ENCODE results near the gene NTN5.
A peak's percentile ranks its signal among the peaks of the same experiment; 100 is the strongest.
"Not testable (repeated sequence)": the region's sequence is repeated elsewhere in the genome, so short reads cannot be mapped to it uniquely, and the experiment has no call there.

Gene NTN5

DNA sequence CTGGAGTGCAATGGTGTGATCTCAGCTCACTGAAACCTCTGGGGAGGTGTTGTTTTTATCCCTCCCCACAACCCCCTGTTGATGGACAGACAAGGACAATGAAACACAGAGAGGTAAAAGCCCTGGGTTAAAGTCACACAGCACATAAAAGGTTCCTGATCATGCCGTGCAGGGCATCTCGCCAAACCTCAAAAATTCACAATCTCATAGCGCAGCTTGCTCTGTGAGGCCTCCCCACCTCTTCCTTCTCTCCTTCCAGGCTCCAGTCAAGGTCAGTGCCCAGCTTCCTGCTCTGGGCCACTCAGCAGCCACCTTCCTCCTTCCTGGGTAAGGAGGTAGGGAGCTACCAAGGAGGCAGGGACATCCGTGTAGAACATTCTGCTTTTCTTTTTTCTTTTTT, 25.2 kb upstream of the NTN5 start:
- DNase-seq (ENCODE audit: low read depth) = peak; percentile 52

DNA sequence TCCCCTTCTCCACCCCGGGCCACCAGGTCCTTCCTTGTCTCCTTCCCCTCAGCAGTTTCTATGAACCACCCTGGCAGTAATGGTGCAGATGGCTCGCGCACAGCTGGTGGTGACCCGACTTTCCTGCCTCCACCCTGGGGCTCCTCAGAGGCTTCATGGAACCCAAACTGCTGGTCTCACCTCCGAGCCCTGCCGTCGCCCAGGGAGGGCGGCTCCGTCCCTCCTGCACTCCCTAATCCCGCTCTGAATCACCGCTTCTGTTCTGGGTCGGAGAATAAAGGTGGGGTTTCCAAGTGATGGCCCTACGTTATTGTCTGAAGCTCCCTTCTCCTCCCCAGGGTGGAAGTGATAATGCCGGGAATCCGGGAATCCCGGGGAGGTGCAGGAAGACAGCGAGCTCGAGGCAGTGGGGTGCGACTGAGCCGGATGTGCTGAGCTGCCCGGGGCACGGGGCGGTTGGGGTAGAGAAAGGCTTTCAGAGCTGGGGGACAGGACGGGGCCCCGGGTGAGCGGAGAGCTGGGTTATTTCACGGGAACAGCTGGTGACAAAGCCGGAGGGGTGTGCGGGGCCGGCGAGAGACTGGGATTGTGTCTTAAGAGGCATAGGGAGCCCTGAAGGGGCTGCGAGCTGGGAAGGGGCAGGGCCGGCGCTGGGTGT, 23.7 kb upstream of the NTN5 start:
- no peak for DNase-seq (ENCODE audit: low read depth)

DNA sequence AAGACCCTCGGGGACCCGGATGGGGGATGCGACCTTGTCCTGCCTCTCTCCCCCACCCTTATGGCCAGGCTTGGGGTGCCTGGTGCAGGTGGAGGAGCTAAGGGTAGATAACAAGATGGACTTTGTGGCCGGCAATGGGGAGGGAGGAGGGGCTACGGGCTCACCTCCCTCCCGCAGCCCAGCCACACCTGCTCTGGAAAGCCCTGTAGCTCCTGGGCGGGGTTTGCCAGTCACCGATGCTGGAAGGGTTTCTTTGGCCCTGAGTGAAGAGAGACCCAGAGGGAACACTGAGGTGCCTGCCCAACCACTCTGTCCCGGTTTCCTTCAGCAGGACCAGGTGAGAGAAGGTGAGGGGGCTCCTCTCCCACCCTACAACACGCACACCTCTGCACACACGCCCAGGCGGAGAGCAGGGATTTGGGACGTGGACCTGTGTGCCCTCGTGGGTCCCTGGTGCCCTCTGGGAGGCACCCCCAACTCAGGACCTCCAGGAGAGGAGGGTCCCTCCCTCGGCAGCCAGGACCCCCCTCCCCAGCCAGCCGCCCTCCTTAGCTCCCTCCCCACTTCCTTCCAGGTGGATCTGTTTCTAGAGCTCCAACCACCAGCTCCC, 23.0 kb upstream of the NTN5 start, which contains the start of gene FUT2:
Gene FUT2 (plus strand): TSS at position 229 of the 610 bp plus-strand sequence. CDS start 6,986 bp downstream, outside the sequence.
- no peak for DNase-seq (ENCODE audit: low read depth)

DNA sequence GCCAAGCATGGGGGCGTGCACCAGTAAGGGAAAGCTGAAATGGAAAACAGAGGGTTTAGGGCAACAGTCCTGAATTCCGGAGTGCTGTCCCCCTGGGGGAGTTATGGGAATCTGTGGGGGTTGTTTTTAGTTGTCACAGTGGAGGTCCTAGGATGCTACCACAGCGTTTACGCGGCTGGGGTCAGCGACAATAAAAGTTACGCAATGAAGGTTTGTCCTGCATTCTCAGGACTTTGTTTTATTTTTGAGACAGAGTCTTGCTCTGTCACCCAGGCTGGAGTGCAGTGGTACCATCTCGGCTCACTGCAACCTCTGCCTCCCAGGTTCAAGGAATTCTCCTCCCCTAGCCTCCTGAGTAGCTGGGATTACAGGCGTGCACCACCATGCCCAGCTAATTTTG, 20.8 kb upstream of the NTN5 start:
- DNase-seq (ENCODE audit: low read depth) = not testable (repeated sequence)

DNA sequence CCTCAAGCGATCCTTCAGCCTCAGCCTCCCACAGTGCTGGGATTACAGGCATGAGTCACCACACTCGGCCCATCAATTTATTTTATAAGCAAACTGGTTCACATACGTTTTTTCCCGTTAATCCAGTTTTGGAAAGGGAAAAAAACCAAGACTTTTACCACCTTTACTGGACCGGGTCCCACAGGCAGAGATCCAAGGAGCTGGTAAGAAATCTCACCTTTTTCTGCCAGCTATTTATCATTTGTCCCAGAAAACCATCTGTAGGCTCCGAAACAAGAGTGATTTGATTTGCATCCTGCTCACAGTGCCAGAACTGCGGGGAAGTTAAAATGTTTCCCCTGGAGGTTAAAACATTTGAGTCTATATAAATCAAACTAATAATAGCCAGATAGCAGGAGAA, 16.6 kb upstream of the NTN5 start:
- DNase-seq (ENCODE audit: low read depth) = no peak

DNA sequence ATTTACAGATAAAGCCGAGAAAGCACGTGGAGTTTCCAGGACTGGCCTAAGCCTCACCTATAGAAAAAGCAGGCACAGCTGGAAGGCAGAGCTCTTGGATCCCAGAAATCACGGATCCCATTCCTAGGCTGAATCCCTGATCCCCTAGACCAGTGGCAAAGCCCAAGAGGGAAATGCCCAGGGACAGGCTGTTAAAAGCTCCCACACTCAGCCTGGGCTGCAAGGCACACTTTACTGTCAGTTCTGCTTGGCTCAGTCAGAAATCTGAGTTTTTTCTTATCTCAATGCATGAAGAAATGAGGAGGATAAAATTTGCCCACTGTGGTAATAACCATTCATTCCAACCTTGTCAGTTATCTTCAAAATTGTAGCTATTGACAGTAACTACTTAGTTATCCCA, 15.0 kb upstream of the NTN5 start:
- DNase-seq (ENCODE audit: low read depth) = no peak

DNA sequence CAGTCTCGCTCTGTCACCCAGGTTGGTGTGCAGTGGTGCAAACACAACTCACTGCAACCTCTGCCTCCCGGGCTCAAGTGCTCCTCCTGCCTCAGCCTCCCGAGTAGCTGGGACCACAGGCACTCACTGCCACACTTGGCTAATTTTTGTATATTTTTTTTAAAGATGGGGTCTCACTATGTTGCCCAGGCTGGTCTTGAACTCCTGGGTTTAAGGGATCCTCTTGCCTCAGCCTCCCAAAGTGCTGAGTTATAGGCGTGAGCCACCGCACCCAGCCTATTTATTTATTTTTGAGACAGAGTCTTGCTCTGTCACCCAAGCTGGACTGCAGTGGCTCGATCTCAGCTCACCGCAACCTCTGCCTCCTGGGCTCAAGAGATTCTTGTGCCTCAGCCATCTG, 13.8 kb upstream of the NTN5 start:
- DNase-seq (ENCODE audit: low read depth) = not testable (repeated sequence)

DNA sequence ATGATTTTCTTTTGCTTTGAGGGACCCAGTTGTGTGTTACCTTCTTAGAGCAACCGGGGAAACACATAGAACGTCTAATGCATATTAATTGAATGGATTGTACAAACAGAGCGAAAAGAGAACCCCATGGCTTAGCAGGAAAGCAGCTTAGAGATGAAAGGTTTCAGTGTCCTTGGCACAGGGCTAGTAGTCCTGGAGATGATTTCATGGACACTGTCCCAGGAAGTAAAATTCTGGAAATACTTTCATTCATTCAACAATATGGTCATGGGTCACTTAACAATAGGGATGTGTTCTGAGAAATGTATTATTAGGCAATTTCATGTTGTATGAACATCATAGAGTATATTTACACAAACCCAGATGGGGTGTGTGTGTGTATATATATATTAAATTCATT, 13.3 kb upstream of the NTN5 start:
- DNase-seq (ENCODE audit: low read depth) = no peak

DNA sequence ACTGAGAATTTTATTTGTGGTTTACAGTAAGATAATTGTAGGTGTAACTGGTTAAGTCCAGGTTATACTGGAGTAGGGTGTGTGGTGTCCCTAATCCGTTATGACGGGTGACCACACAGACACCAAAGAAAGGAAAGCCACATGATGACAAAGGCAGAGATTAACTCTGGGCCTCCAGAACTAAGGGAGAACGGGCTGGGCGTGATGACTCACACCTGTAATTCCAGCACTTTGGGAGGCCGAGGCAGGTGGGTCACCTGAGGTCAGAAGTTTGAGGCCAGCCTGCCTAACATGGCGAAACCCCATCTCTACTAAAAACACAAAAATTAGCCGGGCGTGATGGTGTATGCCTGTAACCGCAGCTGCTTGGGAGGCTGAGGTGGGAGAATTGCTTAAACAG, 12.8 kb upstream of the NTN5 start:
- no peak for DNase-seq (ENCODE audit: low read depth)

DNA sequence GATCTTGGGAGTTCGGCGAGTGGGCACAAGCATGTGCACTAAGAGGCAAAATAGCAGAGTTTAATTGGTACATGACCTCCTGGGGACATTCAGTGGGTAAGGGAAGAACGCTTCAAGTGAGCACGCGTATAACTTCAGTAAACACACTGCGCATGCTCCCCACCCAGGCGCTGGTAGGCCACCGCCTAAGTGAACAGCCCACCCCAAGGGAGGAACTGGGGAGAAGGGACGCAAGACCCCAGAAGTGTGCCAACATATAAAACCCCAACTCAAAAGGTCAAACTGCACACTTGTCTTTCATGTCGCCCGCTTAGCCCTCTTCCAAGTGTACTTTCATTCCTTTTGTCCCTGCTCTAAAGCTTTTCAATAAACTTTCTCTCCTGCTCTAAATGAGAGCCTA, 10.5 kb upstream of the NTN5 start:
- DNase-seq (ENCODE audit: low read depth) = no peak

DNA sequence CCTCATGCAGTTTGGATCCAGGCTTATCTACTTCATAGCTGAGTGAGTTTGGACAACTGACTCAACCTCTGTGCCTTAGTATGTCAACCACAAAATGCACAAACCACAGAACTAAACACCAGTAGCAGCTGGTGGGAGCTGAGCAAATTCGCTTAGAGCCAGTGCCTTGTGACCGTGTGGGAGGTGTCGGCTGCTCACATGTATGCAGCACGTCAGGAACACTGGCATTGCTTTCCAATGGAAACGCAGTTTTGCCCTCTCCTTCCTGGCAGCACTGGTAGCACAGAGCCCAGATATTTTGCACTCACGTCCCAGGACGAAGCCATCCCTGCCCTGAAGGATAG, 8.3 kb upstream of the NTN5 start:
- no peak for DNase-seq (ENCODE audit: low read depth)

DNA sequence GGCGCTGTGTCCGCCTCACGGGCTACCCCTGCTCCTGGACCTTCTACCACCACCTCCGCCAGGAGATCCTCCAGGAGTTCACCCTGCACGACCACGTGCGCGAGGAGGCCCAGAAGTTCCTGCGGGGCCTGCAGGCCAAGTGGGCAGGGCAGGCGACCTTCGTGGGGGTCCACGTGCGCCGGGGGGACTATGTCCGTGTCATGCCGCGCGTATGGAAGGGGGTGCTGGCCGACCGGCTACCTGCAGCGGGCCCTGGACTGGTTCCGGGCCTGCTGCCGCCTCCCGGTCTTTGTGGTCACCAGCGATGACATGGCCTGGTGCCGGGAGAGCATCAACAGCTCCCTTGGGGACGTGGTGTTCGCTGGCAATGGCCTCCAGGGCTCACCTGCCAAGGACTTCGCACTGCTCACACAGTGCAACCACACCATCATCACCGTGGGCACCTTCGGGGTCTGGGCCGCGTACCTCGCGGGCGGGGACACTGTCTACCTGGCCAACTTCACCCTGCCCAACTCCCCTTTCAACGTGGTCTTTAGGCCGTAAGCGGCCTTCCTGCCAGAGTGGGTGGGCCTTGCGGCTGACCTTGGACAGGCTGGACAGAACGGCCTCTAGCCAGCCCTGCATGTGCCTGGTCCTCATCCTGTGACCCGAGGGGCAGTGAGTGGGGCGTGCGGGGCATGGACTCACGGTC, 7.8 kb upstream of the NTN5 start:
- DNase-seq (ENCODE audit: low read depth) = no peak

DNA sequence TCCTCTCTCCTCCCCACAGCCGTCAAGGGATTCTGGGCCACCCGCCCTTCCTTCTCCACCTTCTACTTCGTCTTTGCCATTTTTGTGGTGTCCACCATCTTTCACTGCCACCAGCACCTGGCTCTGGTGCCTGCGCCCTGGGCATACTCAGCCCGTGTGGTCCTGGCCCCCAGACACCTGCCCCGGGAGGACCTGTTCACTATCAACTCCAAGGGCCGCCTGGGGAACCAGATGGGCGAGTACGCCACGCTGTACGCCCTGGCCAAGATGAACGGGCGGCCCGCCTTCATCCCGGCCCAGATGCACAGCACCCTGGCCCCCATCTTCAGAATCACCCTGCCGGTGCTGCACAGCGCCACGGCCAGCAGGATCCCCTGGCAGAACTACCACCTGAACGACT, 7.2 kb upstream of the NTN5 start:
- DNase-seq (ENCODE audit: low read depth) = not testable (repeated sequence)

DNA sequence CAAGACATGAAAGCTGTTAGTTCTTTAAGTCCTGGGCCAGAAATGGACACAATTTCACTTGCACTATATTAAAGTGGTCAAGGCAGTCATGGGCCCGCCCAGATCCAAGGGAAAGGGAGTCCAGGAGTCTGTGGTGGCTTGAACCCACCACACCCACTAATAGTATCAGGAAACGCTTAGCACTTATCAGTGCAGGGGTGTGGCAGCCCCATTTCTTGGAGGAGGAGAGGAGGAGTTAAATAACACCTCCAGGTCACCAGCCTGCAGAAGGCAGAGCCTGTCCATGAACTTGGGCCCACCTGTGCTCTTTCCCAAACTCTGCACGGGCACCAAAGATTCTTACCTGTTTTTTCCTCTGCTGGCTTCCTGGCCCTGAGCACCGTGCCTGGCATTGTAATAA, 5.4 kb upstream of the NTN5 start:
- DNase-seq (ENCODE audit: low read depth) = no peak

DNA sequence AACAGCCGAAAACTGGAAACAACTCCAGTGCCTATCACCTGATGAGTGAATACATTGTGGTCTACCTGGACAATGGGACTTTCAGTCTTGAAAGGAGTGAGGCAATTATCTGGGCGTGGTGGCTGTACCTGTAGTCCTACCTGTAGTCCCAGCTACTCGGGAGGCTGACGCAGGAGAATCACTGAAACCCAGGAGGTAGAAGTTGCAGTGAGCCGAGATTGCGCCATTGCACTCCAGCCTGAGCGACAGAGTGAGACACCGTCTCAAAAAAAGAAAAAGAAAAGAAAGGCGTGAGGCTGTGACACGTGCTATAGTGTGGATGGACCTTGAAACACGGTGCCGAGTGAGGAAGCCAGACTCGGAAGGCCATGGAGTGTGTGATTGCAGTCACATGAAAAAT, 4.1 kb upstream of the NTN5 start:
- no peak for DNase-seq (ENCODE audit: low read depth)

DNA sequence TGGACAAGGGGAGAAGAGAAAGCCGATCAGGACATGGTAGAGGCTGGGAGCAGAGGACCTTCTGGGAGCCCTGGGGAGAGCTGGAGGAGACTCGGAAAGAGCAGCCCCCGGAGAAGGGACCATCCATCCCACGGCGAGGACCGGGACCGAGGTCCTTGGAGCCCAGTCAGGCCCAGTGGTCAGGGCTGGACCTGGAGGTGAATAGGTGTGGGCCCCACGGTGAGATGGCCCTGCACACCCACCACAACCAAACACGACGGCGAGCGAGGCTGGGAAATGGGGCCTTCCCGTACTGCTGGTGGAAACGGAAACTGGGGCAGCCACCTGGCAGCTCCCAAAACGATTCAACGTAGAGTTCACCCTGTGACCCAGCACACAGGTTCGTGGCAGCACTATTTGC, 3.7 kb upstream of the NTN5 start:
- DNase-seq (ENCODE audit: low read depth) = no peak

DNA sequence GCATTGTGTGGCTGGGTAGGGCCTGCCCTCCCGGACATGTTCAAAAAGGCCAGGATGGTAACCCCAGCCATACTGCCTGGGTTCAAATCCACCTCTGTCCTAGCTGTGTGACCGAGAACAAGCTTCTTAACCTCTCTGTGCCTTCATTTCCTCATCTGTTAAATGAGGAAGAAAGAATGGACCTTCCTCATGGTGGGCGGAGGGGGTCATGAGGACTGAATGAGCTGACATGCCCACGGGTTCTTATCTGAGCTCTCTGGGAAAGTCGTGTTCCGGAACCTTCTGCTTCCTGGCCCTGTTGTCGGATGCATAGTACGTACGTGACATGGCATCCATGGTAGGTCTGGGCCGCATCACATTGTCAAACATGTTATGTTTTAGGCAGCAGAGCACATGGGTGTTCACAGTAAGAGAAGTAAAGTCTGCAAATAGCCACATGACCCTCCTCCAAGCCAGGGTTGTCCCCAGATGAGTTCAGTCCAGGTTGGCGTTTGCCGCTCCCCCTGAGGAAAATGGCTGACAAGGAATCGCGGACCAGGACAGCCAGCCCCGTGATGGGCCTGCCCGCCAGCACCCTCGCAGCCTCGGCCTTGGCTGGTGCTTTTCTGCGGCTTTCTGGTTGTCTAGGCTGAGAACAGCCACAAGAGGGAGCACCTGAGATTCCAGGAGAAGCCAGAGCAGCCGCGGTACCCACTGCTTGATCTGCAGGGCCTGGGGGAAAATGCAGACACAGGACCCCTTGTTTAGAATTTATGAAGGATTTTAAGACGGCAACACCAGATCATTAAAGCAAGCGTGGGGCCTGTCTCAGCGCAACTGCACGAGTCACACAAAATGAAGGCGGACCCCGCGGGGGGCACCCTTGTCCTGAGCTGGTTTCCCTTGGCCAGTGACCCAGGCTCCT, 2.4 kb upstream of the NTN5 start:
- peak; percentile 54 for DNase-seq (ENCODE audit: low read depth)

DNA sequence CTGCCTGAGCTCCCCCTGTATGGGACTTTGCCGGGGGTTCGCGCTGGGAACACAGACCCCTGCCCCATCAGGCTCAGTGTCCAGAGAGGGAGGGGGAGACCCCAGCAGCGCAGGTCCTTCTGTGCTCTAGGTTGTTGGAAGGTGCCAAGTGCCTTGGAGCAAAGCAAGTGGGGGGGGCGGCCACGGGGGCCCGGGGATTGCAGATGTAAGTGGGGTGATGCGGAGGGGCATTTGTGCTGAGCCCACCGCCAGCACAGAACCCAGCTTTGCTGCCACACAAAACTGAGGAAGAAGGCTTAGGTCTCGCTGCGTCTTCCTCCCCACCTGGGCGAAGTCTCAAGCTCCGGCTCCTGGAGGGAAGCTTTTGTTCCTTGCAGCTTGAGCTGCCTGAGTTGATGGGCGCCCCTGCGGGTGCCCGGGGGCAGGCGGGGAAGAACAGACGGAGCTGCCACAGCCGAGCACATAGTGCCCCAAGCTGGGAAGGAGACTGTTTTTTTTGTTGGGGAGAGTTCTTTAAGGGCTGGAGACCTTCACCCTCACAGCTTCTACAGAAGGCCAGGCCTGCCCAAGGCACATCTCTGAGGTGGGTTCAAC, 1.5 kb upstream of the NTN5 start:
- no peak for DNase-seq (ENCODE audit: low read depth)

DNA sequence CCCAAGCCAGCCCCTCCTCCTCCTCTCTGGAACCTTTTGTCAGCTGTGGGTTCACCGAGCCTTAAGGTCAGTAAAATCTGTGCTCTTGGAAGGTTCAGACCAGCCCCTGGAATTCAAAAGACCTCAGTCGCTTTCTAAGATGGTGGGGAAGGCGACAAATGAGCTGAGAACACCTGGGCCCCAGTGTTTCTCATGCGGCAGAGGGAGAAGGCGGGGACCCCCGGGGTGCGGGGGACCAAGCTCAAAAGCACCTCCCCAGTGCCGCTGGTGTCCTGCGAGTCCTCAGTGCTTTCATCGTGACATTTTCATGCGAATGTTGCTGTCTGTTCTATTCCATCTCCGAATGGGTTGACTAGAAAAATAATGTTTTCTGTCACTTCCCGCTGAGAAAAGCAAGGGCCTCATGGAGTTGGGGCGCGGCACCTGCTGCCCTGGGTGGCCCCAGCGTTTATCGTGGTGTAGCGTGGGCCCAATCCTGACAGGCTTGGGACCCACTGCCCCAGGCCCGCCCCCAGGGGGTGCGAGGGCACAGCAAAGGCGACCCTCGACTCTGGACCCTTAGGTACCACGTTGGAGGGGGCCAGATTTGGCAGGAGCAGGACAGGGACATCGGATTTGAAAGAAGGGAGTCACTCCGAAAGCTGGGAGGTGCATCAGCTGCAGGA, 751 bp upstream of the NTN5 start:
- no peak for DNase-seq (ENCODE audit: low read depth)

DNA sequence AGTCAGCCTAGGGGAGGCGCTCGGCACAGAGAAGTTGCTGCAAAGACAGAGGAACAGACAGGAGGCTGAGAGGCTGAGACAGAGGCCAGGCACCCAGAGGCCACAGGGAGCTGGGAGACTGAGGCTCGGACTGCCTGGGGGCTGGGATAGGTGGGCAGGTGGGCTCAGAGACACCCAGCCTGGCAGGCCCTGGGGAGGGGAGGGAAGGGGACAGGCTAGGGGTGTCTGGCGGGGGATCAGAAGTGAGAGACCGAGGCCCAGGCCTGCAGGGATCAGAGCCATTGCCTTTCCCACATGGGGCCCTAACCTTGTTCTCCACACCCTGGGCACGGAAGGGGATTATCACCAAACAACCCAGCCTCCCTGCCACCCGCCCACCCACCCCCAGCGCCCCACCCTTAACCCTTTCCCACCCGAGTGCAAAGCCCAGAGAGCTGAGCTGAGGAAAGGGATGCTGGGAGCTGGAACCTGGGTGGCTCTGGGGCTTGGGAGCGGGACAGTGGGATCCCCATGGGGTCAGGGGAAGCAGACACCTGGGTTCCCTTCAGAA, 1.3 kb downstream of the NTN5 start:
- no peak for DNase-seq (ENCODE audit: low read depth)

DNA sequence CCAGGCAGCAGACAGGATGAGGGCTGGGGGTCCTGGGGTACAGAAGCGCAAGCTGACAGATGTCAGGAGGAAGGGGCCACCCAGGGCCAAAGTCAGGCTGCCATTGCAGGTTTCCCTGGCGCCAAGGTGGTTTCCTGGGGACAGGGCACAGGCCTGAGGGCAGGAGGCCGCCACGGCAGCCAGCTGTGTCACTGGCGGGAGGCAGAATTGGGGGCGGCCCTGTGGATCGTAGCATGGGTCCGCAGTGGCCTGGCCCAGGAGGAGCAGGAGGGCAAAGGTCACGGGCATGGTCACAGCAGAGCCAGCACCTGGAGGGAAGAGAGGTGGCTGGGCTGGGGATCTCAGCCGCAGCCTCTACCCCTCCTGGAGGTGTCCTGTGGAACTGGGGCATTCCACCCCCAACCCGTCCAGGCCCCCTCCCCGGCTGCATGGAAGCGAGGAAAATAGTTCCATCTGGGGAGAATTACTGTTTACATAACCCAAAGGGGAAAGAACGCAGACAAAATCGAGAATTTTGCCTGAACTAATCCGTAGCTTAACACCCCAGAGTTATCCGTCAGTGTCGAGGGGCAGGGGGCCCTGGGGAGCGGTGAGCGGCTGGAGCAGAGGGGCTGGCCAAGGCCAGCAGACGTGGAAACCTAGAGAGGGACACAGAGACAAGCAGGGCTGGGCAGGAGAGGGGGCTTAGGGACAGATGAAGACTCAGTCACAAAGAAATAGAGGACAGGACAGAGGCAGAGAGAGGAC, 1.9 kb downstream of the NTN5 start:
- DNase-seq (ENCODE audit: low read depth) = no peak
